GM21737 (cell line): Measurements from ENCODE around the gene FARS2.

Experiments used
- ATAC-seq: cut with Tn5 transposase; IDR thresholded peaks from one replicate; pipeline ENCODE4 v1.9.1; 2021; ENCODE audit warnings: mild to moderate bottlenecking, moderate library complexity; ENCODE audit not compliant: unreplicated experiment

FARS2 gene

DNA sequence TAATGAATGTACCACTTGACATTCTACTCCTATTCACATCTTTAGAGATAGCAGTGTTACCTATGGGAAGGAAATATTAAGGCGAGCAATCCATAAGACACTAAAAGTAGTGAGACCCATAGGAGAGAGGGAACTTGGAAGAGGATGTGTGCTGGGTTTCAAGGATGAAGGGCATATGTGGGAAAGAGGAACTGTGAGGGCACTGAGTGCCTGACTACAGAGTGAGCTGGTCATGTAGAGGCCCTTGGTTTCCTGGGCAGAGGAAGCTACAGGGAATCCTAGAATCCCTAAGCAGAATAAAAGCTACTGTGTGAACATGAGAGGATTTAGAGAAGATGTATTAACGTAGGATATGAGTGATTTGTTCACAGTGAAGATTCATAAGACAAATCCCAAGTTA is 262.8 kb downstream of the FARS2 start:
- ATAC-seq: no peak

DNA sequence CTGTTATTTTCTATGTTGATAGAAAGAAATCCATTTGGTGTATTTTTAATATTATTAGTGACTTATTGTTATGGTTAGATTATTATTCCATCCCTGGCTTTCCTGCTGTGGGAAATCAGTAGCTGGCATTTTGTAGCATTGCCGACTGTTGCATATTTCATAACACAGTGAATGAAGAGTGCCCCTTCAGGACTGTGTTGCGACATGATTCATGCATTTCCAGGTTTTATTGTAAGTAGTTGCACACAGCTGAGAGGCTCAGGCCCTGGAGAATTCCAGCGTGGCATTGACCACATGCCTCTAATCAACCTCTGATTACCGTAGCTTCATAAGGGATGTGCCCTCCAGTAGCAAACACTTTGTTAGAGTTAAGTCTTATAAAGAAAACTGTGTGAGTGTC is 263.9 kb downstream of the FARS2 start:
- no peak for ATAC-seq

DNA sequence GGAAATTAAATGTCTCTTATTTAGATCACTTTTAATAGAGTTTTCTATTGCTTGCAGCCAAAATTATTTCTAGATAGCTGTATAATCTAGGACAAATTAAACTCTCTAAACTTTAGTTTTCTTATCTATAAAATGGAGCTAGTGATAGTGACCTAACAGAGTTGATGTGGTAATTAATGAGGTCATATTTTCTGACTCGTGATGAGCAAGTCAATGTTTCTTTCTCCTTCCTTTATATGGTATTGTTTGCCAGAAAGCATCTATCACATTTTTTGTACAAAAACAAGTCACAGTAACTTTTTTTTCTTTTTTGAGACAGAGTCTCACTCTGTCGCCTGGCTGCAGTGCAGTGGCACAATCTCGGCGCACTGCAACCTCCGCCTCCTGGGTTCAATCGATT is 267.7 kb downstream of the FARS2 start:
- ATAC-seq: no peak

DNA sequence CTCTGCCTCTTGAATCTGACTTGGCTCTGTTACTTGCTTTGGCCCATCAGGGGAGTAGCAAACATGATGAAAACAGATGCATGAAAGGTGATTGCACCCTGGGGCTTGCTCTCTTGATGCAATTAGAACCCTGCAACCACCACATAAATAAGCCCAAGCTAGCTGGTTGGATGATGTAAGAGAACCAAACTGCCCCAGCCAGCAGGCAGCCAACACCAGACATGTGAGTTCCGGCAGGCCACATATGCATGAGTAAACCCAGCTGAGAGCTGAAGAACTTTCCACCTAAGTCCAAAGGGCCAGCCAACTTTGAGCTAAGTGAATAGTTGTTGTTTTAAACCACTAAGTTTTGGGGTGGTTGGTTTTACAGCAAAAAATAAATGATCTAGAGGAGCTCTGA is 268.4 kb downstream of the FARS2 start:
- ATAC-seq: no peak

DNA sequence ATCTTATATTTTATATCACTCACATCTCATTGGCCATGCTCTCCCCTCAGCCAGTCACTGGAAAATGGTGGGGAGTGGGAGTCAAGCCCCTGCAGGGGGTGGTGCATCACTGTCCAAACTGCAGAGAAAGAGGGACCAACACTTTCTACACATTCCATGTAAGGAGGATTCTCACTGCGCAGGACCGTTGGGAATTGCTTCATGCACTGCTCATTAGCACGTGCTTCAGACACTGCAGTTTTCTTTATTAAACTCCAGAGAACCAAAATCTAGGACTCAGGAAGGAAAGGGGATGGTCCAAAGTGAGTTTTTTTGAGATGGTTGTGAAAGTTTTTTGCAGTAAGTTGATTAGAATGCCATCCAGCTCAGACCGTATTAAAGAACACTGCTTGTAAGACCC is 269.8 kb downstream of the FARS2 start:
- no peak for ATAC-seq

DNA sequence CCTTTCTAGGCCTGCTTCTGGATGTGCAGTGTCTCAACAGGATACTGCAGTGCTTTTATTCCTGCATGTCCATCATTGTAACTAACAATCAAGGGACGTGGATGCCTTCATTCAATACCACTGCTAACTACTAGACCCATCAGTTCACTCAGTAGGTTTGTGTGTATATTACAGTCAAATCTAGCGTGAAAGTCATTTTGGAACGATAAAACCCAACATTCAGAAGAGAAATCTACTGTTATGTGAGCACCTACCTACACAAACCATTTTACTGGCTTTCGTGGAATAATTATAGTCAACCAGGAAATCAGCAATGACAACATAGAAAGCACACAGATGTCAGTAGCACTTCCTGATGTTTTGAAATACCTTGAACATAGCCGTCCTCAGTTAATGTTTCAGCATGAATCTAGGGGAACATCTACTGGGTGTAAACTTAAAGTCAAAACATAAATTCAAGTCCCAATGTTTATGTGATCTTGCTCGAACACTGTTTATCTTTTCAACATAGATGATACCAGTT is 270.6 kb downstream of the FARS2 start:
- ATAC-seq: no peak

DNA sequence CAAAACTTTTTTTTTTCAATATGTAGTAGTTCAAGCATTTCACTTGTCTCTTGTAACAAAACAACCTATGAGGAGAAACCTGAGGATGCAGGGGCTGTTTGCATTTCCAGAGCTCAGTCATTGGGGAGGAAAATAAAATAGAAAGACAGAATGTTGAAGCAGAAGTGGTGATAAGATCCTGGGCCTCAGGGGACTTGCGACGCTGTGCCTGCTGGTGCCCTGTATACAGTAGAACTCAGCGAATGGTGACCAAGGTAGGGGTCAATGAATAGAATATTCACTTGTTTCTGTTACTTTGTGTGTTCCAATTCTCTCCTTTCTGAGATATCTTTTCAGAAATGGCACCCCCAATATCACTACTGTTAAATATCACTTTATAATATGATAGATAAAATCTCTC is 271.6 kb downstream of the FARS2 start:
- ATAC-seq: no peak

DNA sequence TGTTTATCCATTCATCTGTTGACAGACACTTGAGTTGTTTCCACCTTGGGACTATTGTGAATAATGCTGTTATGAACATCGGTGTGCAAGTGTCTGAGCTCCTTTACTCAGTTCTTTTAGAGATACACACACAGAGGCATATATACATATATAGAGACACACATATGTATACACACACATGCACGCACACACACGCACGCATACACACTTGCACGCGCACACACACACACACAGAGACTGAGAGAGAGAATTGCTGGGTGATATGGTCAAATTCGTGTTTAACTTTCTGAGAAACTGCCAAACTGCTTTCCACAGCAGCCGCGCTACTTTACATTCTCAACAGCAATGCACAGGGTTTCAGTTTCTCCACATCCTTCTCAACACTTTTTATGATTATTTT is 273.3 kb downstream of the FARS2 start:
- no peak for ATAC-seq

DNA sequence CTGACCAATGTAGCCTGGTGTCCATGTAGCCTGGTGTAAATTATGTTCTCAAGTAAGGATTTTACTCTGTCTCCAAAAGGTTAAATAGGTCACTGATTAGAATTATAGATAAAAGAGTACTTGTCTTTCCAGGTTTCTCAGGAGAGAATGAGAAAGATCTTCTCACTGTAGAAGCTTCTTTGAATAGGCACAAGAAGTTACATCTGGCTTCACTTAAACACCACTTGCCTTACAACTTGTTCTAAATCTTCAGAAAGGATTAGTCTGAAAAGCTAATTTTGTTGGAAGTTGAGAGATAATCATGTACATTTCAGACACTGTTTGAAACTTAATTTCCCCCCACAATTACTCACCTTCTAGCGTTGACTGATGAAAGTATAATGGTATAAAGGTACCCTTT is 275.3 kb downstream of the FARS2 start:
- no peak for ATAC-seq

DNA sequence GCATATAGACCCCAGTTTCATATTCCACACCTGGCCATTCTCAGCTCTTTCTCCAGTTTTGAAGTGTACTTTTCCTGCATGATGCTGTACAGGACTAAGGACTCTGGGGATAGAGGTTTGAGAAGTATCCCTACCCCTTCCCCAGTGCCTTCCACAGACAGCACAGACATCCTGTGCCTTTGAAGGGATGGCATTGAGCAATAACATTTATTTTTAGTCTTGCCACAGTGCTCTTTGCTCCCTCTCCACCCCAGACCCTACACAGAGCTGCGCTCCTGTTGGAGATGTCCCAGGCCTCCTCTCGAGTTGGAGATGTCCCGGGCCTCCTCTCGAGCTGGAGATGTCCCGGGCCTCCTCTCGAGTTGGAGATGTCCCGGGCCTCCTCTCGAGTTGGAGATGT is 275.8 kb downstream of the FARS2 start:
- ATAC-seq: no peak

DNA sequence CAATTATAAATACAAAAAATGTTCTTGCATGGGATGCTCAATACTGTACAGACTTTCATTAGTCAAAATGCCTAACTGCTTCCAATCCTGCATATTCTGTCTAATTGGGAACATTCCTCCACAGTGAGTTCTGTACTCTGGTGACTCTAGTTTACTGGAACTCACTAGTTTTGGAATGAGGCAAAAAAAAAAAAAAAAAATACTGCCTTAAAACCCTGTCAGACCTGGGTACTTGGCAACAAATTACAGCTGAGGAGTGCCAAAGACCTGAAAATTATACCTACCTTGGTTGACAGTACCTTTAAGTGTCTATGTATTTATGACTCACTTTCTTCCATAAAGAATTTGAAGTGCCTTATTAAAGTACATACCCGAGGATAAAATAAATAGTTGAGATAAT is 276.7 kb downstream of the FARS2 start:
- ATAC-seq: no peak

DNA sequence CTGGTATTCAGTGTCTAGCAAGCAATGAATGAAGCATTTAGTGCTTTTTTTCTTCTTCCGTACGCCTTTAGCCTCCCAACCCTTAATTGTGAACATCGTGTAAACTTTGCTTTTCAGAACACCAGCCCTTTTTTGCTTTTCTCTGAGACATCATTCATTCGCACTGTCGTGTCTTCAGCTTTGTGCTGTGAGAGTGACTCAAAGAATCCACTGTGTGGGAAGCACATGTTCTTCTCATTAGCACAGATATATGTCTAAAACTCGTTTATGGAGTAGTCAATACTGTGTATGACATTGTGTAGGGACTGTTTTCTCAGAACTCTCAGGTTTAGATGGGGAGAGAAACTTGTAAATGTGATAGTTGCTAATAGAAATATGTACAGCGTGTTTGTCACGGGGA is 279.1 kb downstream of the FARS2 start:
- ATAC-seq: no peak

DNA sequence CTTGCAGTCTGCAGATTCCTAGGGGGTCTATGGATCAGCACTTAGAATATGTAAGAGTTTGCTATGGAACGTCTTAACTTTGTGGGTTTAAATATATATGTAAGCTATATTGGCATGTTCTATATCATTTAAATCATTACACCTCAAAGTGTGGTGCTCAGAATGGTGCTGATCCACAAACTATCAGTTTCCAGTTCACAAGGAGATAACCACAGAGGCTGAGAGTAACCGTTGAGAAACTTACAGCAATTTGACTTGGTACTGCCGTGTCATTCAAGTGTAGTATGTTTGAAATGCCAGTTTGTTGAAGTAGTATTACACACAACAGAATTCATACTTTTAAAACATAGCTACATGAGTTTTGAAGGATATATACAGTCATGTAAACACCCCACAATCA is 279.7 kb downstream of the FARS2 start:
- no peak for ATAC-seq

DNA sequence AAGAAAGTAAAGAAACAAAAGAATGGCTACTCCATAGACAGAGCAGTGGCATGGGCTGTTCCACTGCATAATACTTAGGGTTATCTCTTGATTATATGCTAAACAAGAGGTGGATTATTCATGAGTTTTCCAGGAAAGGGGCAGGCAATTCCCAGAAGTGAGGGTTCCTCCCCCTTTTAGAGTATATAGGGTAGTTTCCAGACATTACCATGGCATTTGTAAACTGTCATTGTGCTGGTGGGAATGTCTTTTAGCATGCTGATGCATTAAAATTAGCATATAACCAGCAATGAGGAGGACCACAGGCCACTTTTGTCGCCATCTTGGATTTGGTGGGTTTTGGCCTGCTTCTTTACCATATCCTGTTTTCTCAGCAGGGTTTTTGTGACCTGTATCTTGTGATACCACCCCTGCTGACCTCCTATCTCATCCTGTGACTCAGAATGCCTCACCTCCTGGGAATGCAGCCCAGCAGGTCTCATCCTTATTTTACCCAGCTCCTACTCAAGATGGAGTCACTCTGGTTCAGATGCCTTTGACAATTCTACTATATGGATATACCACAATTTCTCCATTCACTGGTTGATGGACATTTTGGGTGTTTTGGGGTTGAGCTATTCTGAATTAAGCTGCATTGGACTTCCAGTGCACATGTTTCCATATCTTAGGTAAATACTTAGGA is 280.6 kb downstream of the FARS2 start:
- ATAC-seq: no peak

DNA sequence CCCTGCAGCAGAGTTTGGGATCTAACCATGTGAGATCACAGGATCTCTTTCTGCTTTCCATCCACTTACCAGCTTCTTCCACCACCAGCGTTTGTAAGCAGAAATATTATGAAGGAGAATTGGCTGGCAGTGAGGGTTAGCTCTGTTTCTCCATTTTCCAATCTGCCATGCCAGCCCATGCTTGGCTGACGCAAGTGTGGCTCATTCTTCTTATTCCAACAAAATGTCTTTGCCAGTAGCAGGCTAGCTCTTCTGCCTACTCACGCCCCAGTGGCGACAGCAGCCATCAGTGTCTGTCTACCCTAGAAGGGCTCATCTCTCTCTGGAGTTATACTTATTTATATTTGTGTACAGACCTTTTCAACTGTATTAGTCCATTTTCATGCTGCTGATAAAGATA is 286.2 kb downstream of the FARS2 start:
- ATAC-seq: no peak

DNA sequence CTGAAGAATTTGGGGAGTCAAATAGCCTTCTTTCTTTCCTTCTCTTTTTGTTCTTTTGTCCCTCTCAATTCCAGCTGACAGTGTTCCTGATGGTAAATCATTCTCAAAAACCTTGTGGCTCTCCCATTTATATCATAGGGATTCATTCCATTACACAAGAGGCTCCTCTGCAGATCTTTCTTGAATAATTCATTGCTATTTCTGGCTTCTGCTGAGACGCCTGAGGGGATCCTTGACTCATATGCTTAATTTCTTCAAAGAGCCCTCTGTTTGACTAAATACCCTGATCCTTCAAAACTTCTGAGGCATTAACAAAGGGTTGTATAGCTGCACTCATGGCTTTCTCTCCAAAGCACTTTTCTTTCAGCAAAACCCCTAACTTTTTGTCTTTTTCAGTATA is 289.3 kb downstream of the FARS2 start:
- no peak for ATAC-seq

DNA sequence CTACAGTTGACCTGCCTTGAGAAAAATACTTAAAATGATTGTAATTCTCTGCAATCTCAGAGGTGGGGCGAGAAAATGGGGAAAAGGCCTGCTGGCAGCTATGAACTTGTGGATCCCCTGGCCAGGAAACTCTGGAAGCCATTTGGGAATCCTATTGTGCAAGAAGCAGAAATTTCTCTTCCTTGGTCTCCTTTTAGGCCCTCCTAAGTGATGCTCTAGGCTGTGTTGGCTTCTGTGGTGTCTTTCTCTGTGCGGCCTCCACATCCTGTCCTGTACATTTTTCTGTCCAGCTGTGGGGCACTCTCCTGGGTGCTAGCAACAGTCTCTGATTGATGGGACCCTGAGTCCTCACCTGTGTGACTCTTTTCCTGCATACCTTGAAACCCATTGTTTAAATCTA is 290.9 kb downstream of the FARS2 start:
- ATAC-seq: no peak

DNA sequence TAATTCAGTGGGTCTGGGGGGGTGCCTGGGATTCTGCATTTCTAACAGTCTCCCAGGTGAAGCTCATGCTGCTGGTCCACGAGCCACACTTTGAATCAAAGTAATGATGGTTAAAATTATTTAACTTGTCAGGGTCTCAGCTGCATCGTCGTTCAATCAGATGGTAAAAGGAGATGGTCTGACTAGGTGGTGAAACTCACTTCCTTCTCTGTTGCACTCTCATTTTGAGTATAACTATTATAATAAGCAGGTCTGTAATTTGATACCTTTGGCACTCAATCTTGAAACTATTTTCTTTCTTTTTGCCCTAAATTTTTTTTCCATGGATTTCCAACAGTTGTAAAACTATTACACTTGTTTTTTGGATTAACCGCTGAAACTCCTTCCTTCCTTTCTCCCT is 292.5 kb downstream of the FARS2 start:
- no peak for ATAC-seq

DNA sequence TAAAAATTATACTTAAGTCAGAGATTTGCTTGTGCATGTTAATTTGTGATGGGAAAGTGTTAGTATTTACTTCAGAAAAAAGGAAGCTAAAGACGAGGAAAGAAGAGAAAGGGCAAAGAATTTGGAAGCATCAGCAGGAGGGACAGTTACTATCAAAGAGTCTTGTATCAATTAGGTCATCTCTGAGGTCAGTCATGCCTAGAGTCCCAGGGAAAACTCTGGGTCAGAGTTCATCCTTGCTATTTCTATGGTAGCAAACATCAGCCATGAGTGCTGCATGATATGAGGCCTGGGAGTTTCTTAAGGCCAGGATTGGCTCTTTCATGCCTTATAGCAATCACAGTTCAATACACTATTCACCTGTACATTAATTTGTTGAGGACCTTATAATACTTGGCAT is 292.9 kb downstream of the FARS2 start:
- ATAC-seq: no peak

DNA sequence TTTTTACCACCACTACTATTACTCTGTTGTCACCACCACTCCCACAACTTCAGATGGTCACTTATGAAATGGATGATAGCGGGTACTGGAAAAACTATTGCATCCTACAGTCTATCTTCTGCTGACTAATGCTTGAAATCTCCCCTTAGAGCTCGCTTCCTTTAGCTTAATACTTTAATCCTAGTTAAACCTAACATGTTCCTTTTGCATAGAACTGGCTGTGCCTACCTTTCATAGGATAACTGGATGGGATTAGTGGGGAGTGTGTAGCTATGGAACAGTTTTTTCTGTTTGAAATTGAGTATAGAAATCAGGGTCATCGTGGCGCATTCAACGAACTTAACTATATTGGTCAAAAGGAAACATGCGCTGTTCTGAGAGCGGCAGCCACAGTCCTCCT is 294.7 kb downstream of the FARS2 start:
- ATAC-seq: no peak

DNA sequence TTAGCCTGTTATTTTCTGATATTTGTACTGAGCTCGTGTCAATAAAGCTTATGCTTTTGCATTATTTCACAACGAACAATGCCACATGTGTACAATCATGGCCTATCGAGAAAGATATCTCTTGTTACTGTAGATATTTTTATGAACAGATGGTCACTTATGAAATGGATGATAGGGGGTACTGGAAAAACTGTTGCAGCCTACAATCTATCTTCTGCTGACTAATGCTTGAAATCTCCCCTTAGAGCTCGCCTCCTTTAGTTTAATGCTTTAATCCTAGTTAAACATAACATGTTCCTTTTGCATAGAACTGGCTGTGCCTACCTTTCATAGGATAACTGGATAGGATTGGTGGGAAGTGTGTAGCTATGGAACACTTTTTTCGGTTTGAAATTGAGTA is 296.2 kb downstream of the FARS2 start:
- no peak for ATAC-seq

DNA sequence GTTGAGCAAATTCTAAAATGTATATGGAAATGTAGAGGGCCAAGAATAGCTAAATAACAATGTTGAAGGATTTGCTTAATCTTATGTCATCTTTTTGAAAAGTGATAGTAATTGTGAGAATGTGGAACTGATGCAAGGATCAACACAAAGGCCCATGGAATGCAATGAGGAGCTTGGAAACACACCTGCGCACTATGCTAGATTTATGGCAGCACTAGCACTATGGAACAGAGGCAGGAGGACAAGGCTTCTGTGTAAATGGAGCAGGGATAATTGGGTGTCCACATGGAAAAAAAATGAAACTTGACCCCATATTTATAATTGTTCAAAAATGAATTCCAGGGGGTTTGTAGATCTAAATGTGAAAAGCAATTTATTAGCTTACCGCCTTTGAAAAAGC is 298.3 kb downstream of the FARS2 start:
- no peak for ATAC-seq

DNA sequence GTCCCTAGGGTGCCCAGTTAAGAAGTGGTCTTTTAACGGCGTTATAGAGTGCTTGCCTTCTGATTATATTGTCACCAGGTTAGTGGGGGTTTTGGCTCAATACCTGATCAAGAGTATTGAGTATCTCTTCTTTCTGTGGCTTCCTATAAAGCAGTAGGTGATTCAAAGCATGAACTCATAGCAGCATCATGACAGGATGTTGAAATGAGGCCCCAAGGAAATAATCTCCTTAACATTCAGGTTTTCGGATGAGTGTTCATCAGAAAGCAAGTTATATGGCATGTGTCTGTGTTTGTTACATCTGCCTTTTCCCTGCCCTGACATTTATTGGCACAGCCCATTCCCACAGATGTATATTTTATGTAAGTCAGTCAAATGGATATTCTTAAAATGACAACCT is 301.0 kb downstream of the FARS2 start:
- ATAC-seq: no peak
